Endothelial cell of umbilical vein (primary cell): Measurements from ENCODE around the gene CAPN12.

Experiments
- CTCF ChIP-seq, 2 donors: IDR thresholded peaks; 1 replicate in 1 of 2; 2 replicates in 1 of 2; pipeline ENCODE4 v1.5.1; 2011; ENCODE audit warnings: low read length in 2 of 2, mild to moderate bottlenecking in 2 of 2, moderate library complexity in 2 of 2, control low read depth in 1 of 2, inconsistent platforms in 1 of 2, low read depth in 1 of 2; ENCODE audit not compliant: insufficient read depth in 1 of 2; ENCODE audit errors: extremely low read depth in 1 of 2
- EZH2 ChIP-seq: IDR thresholded peaks from 2 replicates; pipeline ENCODE4 v1.6.1; 2012; ENCODE audit warnings: borderline replicate concordance, low read depth, mild to moderate bottlenecking, moderate library complexity, low read length, inconsistent platforms; ENCODE audit not compliant: severe bottlenecking
- GATA2 ChIP-seq: IDR thresholded peaks from 2 replicates; pipeline ENCODE4 v1.7.0; 2011; ENCODE audit warnings: low read depth, mild to moderate bottlenecking, moderate library complexity, mixed read lengths, low read length; ENCODE audit not compliant: insufficient read length, insufficient read depth
- JUN ChIP-seq: IDR thresholded peaks from 2 replicates; pipeline ENCODE4 v1.6.1; 2011; ENCODE audit warnings: borderline replicate concordance, low read depth; ENCODE audit not compliant: insufficient read length, insufficient read depth
- MAX ChIP-seq: IDR thresholded peaks from 2 replicates; pipeline ENCODE4 v1.6.1; 2011; ENCODE audit not compliant: insufficient read depth, insufficient read length
- POLR2A ChIP-seq: IDR thresholded peaks from 2 replicates; pipeline ENCODE4 v1.6.1; 2012; ENCODE audit warnings: low read depth, mild to moderate bottlenecking, control low read depth, low read length
- POLR2AphosphoS5 ChIP-seq: IDR thresholded peaks from 2 replicates; pipeline ENCODE4 v1.6.1; 2012; ENCODE audit warnings: low read depth, mild to moderate bottlenecking, control low read depth, low read length, moderate library complexity; ENCODE audit not compliant: insufficient read depth

GRCh38 chr19:38700350-38700901, 43.8 kb downstream of the CAPN12 start:
- no peak for TF ChIP-seq CTCF (IDR thresholded peaks at IDR 0.05; ENCODE audit: extremely low read depth in 1 of 2, insufficient read depth in 1 of 2, low read depth in 1 of 2, low read length in 2 of 2)
- no peak for TF ChIP-seq POLR2AphosphoS5
- TF ChIP-seq EZH2, result no peak
- TF ChIP-seq POLR2A, result no peak
- no peak for TF ChIP-seq MAX
- no peak for TF ChIP-seq JUN
- TF ChIP-seq GATA2, result no peak
